Renal cortex interstitium (tissue), 11 donors: ENCODE results near the gene UGT1A6. TPM values are rescaled to one million over a fixed set of nuclear protein-coding genes. Genes with fewer than 3 reads are reported as not detected.
"Not testable (repeated sequence)": the region's sequence is repeated elsewhere in the genome, so short reads cannot be mapped to it uniquely, and the experiment has no call there.

ENCODE experiments used
- DNase-seq, 11 donors: peaks; one replicate each; pipeline ENCODE4 v3.0.0-alpha.2; 2013; ENCODE audit warnings: low read depth in 9 of 11, low spot score in 4 of 11; ENCODE audit errors: extremely low read depth in 1 of 11
- polyA plus RNA-seq, 3 donors: library from polyadenylated mRNA; unstranded; fragments of 120-200 nt; gene quantifications; one replicate each; pipeline ENCODE4 v1.2.1, GENCODE V29; 2013; ENCODE audit not compliant: insufficient read length in 3 of 3

The UGT1A6 gene
- polyA plus RNA-seq, 3 donors: 2.5 to 4.3 (median 3.2) TPM

- no peak for DNase-seq
Observed at GRCh38 chr2:233708942-233709341, 16.3 kb downstream of the UGT1A6 start.

DNA sequence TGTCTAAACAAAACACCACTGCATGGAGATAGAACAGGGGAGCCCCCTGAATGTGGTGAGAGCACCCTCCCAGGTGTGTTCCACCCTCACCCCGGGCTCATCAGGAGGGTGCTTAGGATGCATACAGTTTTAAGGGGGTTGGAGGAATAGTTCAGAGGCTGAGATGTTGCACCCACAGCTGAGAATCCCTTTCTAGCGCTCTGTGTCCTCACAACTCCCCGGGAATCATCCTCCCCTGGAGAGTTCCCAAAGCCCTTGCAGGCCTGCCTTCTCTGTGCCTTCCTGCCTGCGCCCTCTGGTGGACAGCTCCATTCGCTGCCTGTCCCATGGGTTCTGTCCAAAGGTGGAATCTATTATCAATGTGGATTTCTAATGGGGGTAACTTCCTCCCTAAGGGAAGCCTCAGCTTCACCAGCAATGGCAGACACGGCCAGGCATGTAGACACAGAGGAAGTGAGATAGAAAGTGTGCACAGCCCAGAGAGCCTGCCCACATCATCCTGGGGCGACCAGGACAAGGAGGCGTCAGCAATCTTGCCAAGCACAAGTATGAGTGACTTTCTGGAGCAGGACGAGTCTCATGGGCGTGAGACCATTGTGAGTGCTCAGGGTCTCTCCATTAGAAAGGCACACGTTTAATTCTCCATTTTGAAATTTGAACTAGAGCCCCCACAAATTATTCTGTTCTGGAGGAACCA is 18.8 kb downstream of the UGT1A6 start:
- DNase-seq: peak; percentile 33 to 70 (median 53)

DNA sequence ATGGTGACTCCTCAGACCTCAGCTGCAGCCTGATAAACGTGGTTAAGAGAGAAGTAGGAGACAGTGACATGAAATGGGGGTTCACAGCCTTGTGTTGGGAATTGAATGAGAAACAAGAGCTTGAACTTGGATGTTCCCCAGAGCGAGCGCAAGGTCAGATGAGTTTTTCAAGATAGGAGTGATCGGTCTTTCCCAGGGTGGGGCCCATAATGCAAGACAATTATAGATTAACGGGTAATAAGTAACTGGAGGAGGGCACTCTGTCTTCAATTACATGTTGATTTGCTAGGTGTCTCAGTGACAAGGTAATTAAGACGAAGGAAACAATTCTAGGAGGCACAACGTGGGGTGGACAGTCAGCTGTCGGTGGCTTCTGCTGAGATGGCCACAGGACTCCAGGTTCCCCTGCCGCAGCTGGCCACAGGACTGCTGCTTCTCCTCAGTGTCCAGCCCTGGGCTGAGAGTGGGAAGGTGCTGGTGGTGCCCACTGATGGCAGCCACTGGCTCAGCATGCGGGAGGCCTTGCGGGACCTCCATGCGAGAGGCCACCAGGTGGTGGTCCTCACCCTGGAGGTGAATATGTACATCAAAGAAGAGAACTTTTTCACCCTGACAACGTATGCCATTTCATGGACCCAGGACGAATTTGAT is 20.0 kb downstream of the UGT1A6 start, which contains the start of gene UGT1A5:
Gene UGT1A5, plus strand, starts transcription at position 297 of the 651 bp plus-strand sequence. Its CDS starts 85 bp downstream, at position 382.
- no peak for DNase-seq

DNA sequence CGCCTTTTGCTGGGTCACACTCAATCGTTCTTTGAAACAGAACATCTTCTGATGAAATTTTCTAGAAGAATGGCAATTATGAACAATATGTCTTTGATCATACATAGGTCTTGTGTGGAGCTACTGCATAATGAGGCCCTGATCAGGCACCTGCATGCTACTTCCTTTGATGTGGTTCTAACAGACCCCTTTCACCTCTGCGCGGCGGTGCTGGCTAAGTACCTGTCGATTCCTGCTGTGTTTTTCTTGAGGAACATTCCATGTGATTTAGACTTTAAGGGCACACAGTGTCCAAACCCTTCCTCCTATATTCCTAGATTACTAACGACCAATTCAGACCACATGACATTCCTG is 20.5 kb downstream of the UGT1A6 start:
- DNase-seq: no peak

- DNase-seq: no peak
Observed at GRCh38 chr2:233714121-233714520, 21.4 kb downstream of the UGT1A6 start.

DNA sequence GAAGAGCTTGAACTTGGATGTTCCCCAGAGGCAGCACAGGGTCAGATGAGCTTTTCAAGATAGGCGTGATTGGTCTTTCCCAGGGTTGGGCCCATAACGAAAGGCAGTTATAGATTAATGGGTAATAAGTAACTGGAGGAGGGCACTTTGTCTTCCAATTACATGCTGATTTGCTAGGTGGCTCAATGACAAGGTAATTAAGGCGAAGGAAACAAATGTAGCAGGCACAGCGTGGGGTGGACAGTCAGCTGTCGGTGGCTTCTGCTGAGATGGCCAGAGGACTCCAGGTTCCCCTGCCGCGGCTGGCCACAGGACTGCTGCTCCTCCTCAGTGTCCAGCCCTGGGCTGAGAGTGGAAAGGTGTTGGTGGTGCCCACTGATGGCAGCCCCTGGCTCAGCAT is 25.9 kb downstream of the UGT1A6 start, which contains the start of gene UGT1A4:
Gene UGT1A4, plus strand, starts transcription at position 185 of the 400 bp plus-strand sequence. Its CDS starts 85 bp downstream, at position 270.
- DNase-seq: no peak

DNA sequence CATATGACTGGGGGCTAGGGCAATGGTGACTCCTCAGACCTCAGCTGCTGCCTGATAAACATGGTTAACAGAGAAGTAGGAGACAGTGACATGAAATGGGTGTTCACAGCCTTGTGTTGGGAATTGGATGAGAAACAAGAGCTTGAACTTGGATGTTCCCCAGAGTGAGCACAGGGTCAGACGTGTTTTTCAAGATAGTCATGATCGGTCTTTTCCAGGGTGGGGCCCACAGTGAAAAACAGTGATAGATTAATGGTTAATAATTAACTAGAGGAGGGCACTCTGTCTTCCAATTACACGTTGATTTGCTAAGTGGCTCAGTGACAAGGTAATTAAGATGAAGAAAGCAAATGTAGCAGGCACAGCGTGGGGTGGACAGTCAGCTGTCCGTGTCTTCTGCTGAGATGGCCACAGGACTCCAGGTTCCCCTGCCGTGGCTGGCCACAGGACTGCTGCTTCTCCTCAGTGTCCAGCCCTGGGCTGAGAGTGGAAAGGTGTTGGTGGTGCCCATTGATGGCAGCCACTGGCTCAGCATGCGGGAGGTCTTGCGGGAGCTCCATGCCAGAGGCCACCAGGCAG is 36.1 kb downstream of the UGT1A6 start, which contains the start of gene UGT1A3:
Gene UGT1A3, plus strand, starts transcription at position 320 of the 579 bp plus-strand sequence. Its CDS starts 85 bp downstream, at position 405.
- no peak for DNase-seq

DNA sequence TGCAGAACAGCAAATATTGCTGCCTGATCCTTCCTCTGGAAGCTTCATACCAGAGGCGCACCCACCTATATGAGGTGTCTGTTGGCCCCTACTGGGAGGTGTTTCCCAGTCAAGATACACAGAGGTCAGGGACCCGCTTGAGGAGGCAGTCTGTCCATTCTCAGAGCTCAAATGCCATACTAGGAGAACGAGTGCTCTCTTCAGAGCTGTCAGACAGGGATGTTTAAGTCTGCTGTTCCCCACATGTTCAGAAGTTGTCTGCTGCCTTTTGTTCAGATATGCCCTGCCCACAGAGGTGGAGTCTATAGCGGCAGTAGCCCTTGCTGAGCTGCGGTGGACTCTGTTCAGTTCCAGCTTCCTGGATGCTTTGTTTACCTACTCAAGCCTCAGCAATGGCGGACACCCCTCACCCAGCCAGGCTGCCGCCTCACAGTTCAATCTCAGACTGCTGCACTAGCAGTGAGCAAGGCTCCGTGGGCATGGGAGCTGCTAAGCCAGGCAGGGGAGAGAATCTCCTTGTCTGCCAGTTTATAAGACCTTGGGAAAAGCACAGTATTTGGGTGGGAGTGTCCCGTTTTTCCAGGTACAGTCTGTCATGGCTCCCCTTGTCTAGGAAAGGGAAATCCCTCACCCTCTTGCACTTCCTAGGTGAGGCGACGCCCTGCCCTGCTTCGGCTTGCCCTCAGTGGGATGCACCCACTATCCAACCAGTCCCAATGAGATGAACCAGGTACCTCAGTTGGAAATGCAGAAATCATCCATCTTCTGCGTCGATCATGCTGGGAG is 44.4 kb downstream of the UGT1A6 start:
- DNase-seq: not testable (repeated sequence)

GRCh38 chr2:233740870-233741269 is 48.2 kb downstream of the UGT1A6 start:
- no peak for DNase-seq

DNA sequence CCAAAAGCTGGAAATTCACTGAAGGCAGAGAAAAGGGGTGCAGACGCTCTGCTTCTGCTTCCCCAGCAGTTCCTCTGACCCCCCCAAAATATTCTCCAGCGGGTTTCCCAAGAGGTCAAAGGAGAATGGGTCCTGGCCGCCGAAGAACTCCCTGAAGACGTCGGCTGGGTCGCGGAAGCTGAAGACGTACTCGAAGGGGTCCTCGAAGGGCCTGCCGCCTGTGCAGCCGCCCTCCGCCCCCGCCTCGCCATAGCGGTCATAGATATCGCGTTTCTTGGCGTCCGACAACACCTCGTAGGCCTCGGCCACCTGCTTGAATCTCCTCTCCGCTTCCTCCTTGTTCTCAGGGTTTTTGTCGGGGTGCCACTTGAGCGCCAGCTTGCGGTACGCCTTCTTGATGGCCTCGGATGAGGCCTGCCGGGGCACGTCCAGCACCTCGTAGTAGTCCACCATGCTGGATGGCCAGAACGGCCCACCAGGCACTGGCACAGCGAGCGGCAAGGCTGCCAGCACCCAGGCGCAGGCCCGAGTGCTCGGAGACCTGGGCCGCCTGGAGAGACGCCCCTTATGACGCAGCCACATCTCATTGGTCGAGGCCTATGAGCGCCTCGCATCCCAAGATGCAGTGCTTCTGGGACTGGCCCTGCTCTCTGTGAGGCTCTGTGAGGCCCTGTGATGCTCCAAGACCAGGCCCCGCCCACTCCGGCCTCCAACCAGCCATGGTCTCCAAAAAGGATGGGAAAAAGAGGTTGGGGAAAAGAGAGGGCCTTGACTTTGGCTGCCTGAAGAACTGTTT is 51.0 kb downstream of the UGT1A6 start:
- no peak for DNase-seq

GRCh38 chr2:233745073-233745755 is 52.5 kb downstream of the UGT1A6 start:
- DNase-seq: no peak

DNA sequence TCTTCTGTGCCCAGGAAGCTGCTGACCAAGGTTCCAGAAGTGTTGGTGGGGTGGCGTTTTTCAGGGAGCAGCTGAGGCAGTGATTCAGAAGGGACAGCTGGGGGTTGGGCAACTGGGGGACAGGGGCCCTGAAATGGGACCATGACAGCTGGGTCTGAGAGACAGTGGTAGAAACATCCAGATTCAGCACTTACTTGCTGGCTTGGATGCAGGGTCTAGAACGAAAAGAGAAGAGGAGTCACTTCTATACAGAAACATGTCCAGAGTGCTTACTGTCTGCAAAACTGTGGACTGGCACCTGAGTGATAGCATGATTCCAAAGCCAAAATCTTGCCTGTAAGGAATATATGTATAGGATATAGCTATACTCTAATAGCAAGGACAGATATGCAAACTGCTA is 53.1 kb downstream of the UGT1A6 start:
- DNase-seq: not testable (repeated sequence)

- DNase-seq: no peak
Observed at GRCh38 chr2:233746475-233747282, 54.0 kb downstream of the UGT1A6 start.

GRCh38 chr2:233747283-233747544 is 54.5 kb downstream of the UGT1A6 start:
- no peak for DNase-seq

DNA sequence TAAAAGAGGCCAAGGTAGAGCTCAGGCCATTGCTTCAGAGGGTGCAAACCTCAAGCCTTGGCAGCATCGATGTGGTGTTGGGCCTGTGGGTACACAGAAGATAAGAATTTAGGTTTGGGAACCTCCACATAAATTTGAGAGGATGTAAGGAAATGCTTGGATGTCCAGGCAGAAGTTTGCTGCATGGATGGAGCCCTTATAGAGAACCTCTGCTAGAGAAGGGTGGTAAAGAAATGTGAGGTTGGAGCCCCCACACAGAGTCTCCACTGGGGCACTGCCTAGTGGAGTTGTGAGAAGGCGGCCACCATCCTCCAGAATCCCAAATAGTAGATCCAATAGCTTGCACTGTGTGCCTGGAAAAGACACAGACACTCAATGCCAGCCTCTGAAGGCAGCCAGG is 58.0 kb downstream of the UGT1A6 start:
- DNase-seq: not testable (repeated sequence)

DNA sequence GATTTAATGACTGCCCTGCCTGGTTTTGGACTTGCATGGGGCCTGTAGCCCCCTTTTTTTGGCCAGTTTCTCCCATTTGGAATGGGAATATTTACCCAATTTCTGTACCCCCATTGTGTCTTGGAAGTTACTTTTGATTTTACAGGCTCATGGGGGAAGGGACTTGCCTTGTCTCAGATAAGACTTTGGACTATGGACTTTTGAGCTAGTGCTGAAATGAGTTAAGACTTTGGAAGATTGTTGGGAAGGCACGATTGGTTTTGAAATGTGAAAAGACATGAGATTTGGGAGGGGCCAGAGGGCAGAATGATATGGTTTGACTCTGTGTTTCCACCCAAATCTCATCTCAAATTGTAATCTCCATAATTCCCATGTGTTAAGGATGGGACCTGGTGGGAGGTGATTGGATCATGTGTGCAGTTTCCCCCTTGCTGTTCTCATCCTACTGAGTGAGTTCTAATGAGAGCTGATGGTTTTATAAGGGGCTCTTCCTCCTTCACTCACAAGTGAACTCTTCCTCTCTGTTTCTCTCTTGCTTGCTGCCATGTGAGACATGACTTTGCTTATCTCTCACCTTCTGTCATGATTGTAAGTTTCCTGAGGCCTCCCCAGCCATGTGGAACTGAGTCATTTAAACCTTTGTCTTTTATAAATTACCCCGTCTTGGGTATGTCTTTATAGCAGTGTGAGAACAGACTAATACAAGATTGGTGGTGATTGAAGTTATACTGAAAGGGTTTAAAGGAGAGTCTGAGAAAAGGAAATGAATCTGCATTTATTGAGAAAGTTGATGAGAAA is 58.7 kb downstream of the UGT1A6 start:
- DNase-seq: not testable (repeated sequence)
